IPS-20b (cell line): ENCODE data around the gene SEPTIN11.
A peak's percentile ranks its signal among the peaks of the same experiment; 100 is the strongest.

Experiments used
- H3K27ac ChIP-seq: one replicate; pipeline ENCODE4 v1.5.1; 2013; ENCODE audit warnings: low read length
- H3K27me3 ChIP-seq: 2 replicates; pipeline ENCODE4 v1.6.1; 2013; ENCODE audit warnings: mild to moderate bottlenecking, low read length, inconsistent platforms; ENCODE audit not compliant: insufficient read depth
- H3K36me3 ChIP-seq: 2 replicates; pipeline ENCODE4 v1.6.1; 2013; ENCODE audit warnings: low read depth, mild to moderate bottlenecking, inconsistent platforms, low read length, moderate library complexity; ENCODE audit not compliant: insufficient read depth
- H3K4me1 ChIP-seq: 2 replicates; pipeline ENCODE4 v1.6.1; 2013; ENCODE audit warnings: mild to moderate bottlenecking, control low read depth, inconsistent platforms, low read length, moderate library complexity; ENCODE audit not compliant: insufficient read depth
- H3K4me3 ChIP-seq: 2 replicates; pipeline ENCODE4 v1.5.1; 2013; ENCODE audit warnings: mild to moderate bottlenecking, low read length, inconsistent platforms
- H3K9ac ChIP-seq: 2 replicates; pipeline ENCODE4 v1.6.1; 2013; ENCODE audit warnings: low read depth, mild to moderate bottlenecking, inconsistent platforms, low read length, moderate library complexity
- H3K9me3 ChIP-seq: 2 replicates; pipeline ENCODE4 v1.6.1; 2013; ENCODE audit warnings: mild to moderate bottlenecking, low read depth, low read length, inconsistent platforms; ENCODE audit not compliant: insufficient read depth

Gene SEPTIN11

DNA sequence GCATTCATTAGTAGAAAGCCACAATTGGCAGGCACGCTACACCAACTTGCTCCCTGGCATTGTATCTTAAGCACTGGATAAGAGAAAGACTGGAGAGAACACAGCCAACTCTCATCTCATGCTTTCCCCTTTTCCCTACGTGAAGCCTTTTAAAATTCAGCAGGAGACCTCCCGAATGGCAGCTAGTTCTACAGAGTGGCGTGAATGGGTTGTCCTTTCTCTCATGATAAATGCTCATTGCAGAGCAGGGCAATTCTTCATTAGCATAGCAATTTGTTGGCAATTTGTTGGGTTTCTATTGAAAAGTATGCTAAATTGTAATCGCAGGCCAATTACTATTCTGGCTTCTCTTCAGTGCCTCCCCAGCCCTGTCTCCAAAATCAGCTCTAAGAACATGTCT lies 48.0 kb downstream of the SEPTIN11 start:
- H3K36me3 ChIP-seq: peaks cover 28% of the 10 kb centered on the region
- H3K4me3 ChIP-seq: no peak overlapping the region
- no peak overlapping the region for H3K9ac ChIP-seq
- H3K9me3 ChIP-seq: no peaks in the 10 kb centered on the region
- no peak overlapping the region for H3K27ac ChIP-seq
- no peaks in the 10 kb centered on the region for H3K27me3 ChIP-seq
- H3K4me1 ChIP-seq: peaks cover 46% of the 10 kb centered on the region

DNA sequence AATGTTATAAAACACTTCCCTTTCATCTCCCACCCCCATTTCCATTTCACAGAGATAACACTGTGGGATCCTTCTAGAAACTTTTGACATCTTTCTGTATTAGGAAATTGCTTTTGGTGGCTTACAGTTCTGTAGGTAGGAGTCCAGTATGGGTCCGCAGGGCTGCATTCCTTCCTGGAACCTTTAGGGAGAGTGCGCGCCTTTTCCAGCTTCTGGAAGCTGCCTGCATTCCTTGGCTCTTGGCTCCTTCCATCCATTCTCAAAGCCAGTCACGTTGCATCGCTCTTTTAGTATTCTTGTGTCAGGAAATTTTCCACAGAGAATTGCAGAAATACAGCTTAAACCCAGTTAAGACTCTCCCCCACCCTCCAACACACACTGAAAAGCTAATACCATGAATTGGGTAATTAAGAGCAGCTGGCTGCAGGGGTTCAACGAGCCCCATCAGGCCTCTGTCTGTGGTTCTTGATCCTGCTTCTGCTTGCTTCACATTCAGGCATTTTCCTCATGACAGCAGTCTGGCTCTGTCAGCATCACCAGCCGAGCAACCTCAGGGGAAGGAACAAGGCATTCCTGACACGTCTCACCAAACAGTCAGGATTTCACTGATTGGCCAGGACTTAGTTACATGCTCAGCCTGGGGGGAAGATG lies 48.8 kb downstream of the SEPTIN11 start:
- Histone ChIP-seq H3K27me3 (no peaks in the 10 kb centered on the region), H3K9me3 (no peaks in the 10 kb centered on the region), H3K27ac (peak overlapping the region; percentile 39), H3K4me3 (no peak overlapping the region), H3K4me1 (peaks cover 54% of the 10 kb centered on the region), H3K36me3 (peaks cover 34% of the 10 kb centered on the region), H3K9ac (no peak overlapping the region)
